ENCODE results near the gene IQSEC3.

IQSEC3 gene

DNA sequence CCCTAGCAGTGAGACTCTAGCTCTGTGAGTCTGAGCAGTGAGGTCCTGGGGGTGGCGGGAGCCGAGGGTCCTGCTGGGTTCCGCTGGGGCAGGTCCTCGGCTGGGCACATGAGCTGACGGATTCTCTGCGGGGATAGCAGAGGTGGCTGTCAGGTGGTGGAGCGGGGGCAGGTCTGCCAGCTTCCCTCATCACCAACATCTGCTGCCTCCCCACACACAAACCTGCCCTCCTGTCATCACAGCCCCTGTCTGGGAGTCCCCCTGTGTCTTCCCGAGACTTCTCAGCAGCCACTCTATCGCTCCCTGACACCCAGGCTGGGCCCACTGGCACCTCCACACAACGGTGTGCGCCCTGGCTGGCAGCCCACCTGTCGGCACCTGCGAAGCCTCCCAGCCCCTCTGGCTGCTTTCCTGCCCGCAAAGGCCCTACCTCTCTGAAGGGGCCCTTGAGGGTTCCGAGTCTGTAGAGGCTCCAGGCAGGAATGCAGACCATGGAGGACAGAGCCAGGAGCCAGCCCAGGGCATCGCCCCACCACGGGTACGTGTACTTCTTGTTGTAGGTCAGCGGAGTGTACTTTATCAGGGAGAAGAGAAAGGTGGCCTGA, 154.5 kb downstream of the IQSEC3 start:
- ChIA-PET POLR2A (no interaction called here), CTCF (interaction anchor here (1.5 to 4.2 kb wide), 4 partner anchors 10 to 40 kb away, joined by 4 to 24 read pairs (median 12); no protein-coding TSS in a partner anchor)
- TF ChIP-seq, protein P1, sequence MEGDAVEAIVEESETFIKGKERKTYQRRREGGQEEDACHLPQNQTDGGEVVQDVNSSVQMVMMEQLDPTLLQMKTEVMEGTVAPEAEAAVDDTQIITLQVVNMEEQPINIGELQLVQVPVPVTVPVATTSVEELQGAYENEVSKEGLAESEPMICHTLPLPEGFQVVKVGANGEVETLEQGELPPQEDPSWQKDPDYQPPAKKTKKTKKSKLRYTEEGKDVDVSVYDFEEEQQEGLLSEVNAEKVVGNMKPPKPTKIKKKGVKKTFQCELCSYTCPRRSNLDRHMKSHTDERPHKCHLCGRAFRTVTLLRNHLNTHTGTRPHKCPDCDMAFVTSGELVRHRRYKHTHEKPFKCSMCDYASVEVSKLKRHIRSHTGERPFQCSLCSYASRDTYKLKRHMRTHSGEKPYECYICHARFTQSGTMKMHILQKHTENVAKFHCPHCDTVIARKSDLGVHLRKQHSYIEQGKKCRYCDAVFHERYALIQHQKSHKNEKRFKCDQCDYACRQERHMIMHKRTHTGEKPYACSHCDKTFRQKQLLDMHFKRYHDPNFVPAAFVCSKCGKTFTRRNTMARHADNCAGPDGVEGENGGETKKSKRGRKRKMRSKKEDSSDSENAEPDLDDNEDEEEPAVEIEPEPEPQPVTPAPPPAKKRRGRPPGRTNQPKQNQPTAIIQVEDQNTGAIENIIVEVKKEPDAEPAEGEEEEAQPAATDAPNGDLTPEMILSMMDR (IDR thresholded peaks at IDR 0.05; ENCODE audit: control extremely low read depth, extremely low read depth, low read depth, missing control alignments): no peak
- DNase-seq (ENCODE audit: extremely low spot score): no peak

DNA sequence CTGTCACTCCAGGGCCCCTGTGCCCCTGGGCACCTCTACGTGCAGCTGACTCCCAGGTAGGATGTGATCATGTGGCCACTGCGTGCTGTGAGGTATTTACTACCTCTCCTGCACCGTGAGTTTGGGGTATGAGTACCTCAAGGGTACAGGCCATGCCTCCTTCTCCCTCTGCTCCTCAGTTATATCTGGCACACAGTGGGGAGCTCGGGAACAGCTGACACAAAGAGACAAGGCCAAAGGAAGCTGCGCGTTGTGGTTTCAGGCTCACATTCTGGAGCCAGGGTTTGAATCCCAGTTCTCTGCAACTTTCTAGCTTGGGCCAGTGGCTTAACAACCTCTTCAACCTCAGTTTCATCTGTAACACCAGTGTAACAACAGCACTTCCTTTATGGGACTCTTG, 155.2 kb downstream of the IQSEC3 start:
- TF ChIP-seq, protein P1 (IDR thresholded peaks at IDR 0.05; ENCODE audit: control extremely low read depth, extremely low read depth, low read depth, missing control alignments): no peak
- no peak for DNase-seq (ENCODE audit: extremely low spot score)
- ChIA-PET CTCF (interaction anchor here (1.0 to 1.5 kb wide), 3 partner anchors 16 to 68 kb away, joined by 3 to 4 read pairs (median 3); no protein-coding TSS in a partner anchor), POLR2A (no interaction called here)

DNA sequence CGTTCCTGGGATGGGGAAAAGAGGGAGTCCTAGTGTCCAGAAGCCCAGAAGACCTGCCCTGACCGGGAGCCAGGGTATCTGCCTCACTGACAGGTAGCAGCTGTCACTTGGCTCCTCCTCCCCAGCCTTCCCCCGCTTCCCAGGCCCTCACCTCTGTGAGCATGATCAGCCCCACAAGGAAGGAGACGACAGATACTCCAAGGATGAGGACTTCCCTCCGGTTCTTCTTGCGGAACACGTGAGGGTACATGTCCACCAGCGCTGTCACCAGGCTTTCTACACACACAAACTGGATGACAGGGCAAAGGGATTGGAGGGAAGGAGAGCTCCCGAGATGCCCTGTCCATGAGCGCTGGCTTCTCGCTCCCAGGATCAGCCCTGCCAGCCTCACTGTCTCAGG, 157.3 kb downstream of the IQSEC3 start:
- POLR2A ChIA-PET: no interaction called here
- TF ChIP-seq, protein P1 (IDR thresholded peaks at IDR 0.05; ENCODE audit: control extremely low read depth, extremely low read depth, low read depth, missing control alignments): no peak
- CTCF ChIA-PET: interaction anchor here (1.0 kb wide), 1 partner anchor 12 kb away, joined by 3 read pairs; no protein-coding TSS in a partner anchor
- DNase-seq (ENCODE audit: extremely low spot score): no peak

DNA sequence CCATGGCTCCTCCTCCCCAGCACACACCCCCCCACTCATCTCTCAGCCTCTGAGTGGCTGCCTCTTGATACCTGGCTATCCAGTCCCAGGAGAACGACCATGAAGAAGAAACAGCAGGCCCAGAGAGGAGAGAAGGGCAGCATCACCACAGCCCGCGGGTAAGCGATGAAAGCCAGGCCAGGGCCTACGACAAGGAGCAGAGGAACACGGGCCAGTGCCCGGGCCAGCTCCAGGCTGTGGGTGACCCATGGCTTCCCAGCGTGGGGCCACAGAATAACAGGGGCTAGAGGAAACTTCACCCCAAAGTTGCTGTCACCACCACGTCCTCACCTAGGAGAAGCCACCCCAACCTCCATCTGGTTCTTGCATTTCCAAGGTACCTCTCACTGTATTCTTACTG, 157.8 kb downstream of the IQSEC3 start:
- POLR2A ChIA-PET: no interaction called here
- CTCF ChIA-PET: interaction anchor here (1.0 kb wide), 1 partner anchor 13 kb away, joined by 3 read pairs; no protein-coding TSS in a partner anchor
- TF ChIP-seq, protein P1 (IDR thresholded peaks at IDR 0.05; ENCODE audit: control extremely low read depth, extremely low read depth, low read depth, missing control alignments): no peak
- no peak for DNase-seq (ENCODE audit: extremely low spot score)

DNA sequence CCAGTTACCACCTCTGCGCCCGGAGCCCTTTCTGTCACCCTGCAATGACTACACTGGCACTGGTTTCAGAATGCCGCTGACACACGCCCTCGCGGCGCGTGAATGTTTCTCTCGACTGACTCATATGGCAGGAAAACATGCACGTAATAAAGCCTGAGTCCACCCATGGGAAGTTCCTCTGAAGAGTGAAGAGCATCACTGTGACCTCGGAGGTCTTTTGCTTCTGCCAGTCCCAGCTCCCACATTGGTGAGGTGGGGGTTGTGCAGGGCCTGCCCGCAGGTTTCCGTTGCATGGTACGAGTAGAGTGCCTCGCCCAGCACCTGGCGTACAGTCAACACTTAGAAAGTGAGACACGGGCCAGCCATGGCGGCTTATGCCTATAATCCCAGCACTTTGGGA, 158.4 kb downstream of the IQSEC3 start:
- DNase-seq (ENCODE audit: extremely low spot score): no peak
- TF ChIP-seq, protein P1 (IDR thresholded peaks at IDR 0.05; ENCODE audit: control extremely low read depth, extremely low read depth, low read depth, missing control alignments): no peak
- ChIA-PET CTCF (interaction anchor here (1.0 kb wide), 1 partner anchor 13 kb away, joined by 3 read pairs; no protein-coding TSS in a partner anchor), POLR2A (no interaction called here)

DNA sequence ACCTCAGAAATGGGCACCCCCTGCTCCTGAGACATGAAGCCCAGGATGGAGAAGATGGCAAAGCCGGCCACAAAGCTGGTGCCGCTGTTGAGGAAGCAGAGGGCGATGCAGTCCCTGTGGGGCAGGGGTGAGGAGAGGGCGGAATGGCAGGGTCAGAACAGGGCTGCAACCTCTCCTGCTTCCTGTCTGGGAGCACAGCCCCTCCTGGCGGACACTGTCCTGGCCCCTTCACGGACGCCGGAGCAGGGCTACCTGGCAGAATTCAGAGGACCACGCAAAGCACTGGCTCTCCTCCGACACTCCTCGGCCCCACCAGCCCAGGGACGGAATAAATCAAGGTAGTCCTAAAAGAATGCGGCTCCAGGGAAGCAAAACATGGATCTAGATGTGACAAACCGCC, 159.8 kb downstream of the IQSEC3 start:
- ChIA-PET POLR2A (no interaction called here), CTCF (no interaction called here)
- no peak for DNase-seq (ENCODE audit: extremely low spot score)
- TF ChIP-seq, protein P1 (IDR thresholded peaks at IDR 0.05; ENCODE audit: control extremely low read depth, extremely low read depth, low read depth, missing control alignments): no peak

All from GM10248 (cell line).